Keratinocyte (primary cell): ENCODE results near the gene GBP5. TPM values are rescaled to one million over a fixed set of nuclear protein-coding genes. Genes with fewer than 3 reads are reported as not detected.

ENCODE experiments used
- DNase-seq: peaks from one replicate; pipeline ENCODE4 v3.0.0-alpha.2; 2011; ENCODE audit warnings: low read depth, missing footprints, low spot score
- FAIRE-seq: peaks from 2 replicates; lab custom pipeline; 2011; peaks lifted over from hg19 to GRCh38; lab: Jason Lieb, UNC
- H2AFZ ChIP-seq: 2 replicates; pipeline ENCODE4 v1.6.0; 2012; ENCODE audit warnings: low read length, control low read depth, inconsistent platforms; ENCODE audit not compliant: control insufficient read depth
- H3K27ac ChIP-seq: 2 replicates; pipeline ENCODE4 v1.5.1; 2011; ENCODE audit warnings: low read length; ENCODE audit not compliant: control insufficient read depth, insufficient read depth
- H3K27me3 ChIP-seq: 3 replicates; pipeline ENCODE4 v1.6.0; 2011; ENCODE audit warnings: low read length; ENCODE audit not compliant: control insufficient read depth, insufficient read depth; ENCODE audit errors: extremely low read depth
- H3K36me3 ChIP-seq, 2 experiments: 2 replicates in 1 of 2; 3 replicates in 1 of 2; pipeline ENCODE4 v1.5.1; 2011; ENCODE audit warnings: low read length in 2 of 2, mild to moderate bottlenecking in 1 of 2; ENCODE audit not compliant: control insufficient read depth in 2 of 2, insufficient read depth in 2 of 2; ENCODE audit errors: extremely low read depth in 1 of 2
- H3K4me1 ChIP-seq: 3 replicates; pipeline ENCODE4 v1.5.1; 2011; ENCODE audit warnings: low read length; ENCODE audit not compliant: control insufficient read depth, insufficient read depth; ENCODE audit errors: extremely low read depth
- H3K4me2 ChIP-seq: 3 replicates; pipeline ENCODE4 v1.6.0; 2011; ENCODE audit warnings: low read depth, low read length; ENCODE audit not compliant: control insufficient read depth, insufficient read depth; ENCODE audit errors: extremely low read depth
- H3K4me3 ChIP-seq, 3 experiments: fragments of 200-600 bp in 1 of 3; sonication (generic) in 1 of 3; 2 replicates in 2 of 3; 3 replicates in 1 of 3; pipeline ENCODE4 v1.5.1; 2011 to 2016; ENCODE audit warnings: low read length in 3 of 3, mild to moderate bottlenecking in 3 of 3, control low read depth in 2 of 3, inconsistent platforms in 1 of 3, low read depth in 1 of 3, mixed read lengths in 1 of 3, mixed run types in 1 of 3, moderate library complexity in 1 of 3; ENCODE audit not compliant: control insufficient read depth in 2 of 3, insufficient read depth in 2 of 3; ENCODE audit errors: extremely low read depth in 1 of 3
- H3K79me2 ChIP-seq: 2 replicates; pipeline ENCODE4 v1.6.0; 2012; ENCODE audit warnings: low read length; ENCODE audit not compliant: control insufficient read depth, insufficient read depth
- H3K9ac ChIP-seq: 3 replicates; pipeline ENCODE4 v1.6.0; 2011; ENCODE audit warnings: low read length; ENCODE audit not compliant: control insufficient read depth, insufficient read depth; ENCODE audit errors: extremely low read depth
- H3K9me1 ChIP-seq: 3 replicates; pipeline ENCODE4 v1.6.0; 2011; ENCODE audit warnings: low read length; ENCODE audit not compliant: control insufficient read depth, insufficient read depth; ENCODE audit errors: extremely low read depth
- H3K9me3 ChIP-seq: 2 replicates; pipeline ENCODE4 v1.5.1; 2012; ENCODE audit warnings: low read depth, low read length; ENCODE audit not compliant: control insufficient read depth
- H4K20me1 ChIP-seq: 3 replicates; pipeline ENCODE4 v1.6.0; 2011; ENCODE audit warnings: low read length; ENCODE audit not compliant: control insufficient read depth, insufficient read depth; ENCODE audit errors: extremely low read depth
- CTCF ChIP-seq, 3 experiments: IDR thresholded peaks in 1 of 3; conservative IDR thresholded peaks in 1 of 3; optimal IDR thresholded peaks in 1 of 3; 2 replicates in 2 of 3; 3 replicates in 1 of 3; pipeline versions ENCODE3 to v1.5.1; 2011; ENCODE audit warnings: low read length in 3 of 3, mild to moderate bottlenecking in 3 of 3, moderate library complexity in 2 of 3, control low read depth in 1 of 3, inconsistent platforms in 1 of 3; ENCODE audit not compliant: insufficient read depth in 2 of 3; ENCODE audit errors: extremely low read depth in 1 of 3
- EZH2 ChIP-seq: IDR thresholded peaks from one replicate; pipeline ENCODE4 v1.6.1; 2012; ENCODE audit warnings: inconsistent platforms, mild to moderate bottlenecking, low read length, moderate library complexity
- dilution Hi-C: fragments of 300-500 bp; cut with MboI; formaldehyde crosslinking; loops from one replicate; pipeline ENCODE4 v1.7.0; 2020; ENCODE audit warnings: low sequenced_read_pairs; ENCODE audit not compliant: extremely low pct_ligation_motif_present
- polyA plus RNA-seq, 5 experiments: library from polyadenylated mRNA; depleted of rRNA in 3 of 5; stranded (reverse) in 3 of 5; stranded (forward) in 1 of 5; unstranded in 1 of 5; fragments of >200 nt; gene quantifications; 1 replicate in 1 of 5; 2 replicates in 3 of 5; 3 replicates in 1 of 5; pipeline versions ENCODE4 v1.2.1 to v1.2.3, GENCODE V29; 2011 to 2012; ENCODE audit warnings: missing spikeins in 2 of 5, low read depth in 1 of 5, low replicate concordance in 1 of 5

GBP5 gene
- polyA plus RNA-seq, 1 donor (not counting 4 experiments of a cell fraction or from before 2014, with no cell fraction given), result 0.03 TPM

- DNase-seq (no peak), FAIRE-seq (no peak)
- Histone ChIP-seq H3K4me1 (no peaks in the 10 kb centered on the region), H3K9me3 (no peaks in the 10 kb centered on the region), H3K9me1 (no peaks in the 10 kb centered on the region), H3K27me3 (no peaks in the 10 kb centered on the region), H3K4me2 (no peak overlapping the region), H4K20me1 (no peaks in the 10 kb centered on the region), H3K4me3 (no peak overlapping the region), H3K9ac (no peak overlapping the region), H2AFZ (no peak overlapping the region), H3K79me2 (no peaks in the 10 kb centered on the region), H3K27ac (no peak overlapping the region), H3K36me3 (no peaks in the 10 kb centered on the region)
- dilution Hi-C loops, result no loop called here
- no peak for TF ChIP-seq EZH2
- no peak for TF ChIP-seq CTCF (optimal IDR thresholded peaks at IDR 0.05 in 1 of 3, IDR thresholded peaks at IDR 0.05 in 1 of 3, conservative IDR thresholded peaks at IDR 0.05 in 1 of 3; ENCODE audit: extremely low read depth in 1 of 3, insufficient read depth in 2 of 3, low read length in 3 of 3)
These were observed 25.8 kb upstream of the GBP5 start for GRCh38 chr1:89298461-89298860.

GRCh38 chr1:89295187-89295586 lies 22.5 kb upstream of the GBP5 start:
- DNase-seq (no peak), FAIRE-seq (no peak)
- H4K20me1 ChIP-seq, result no peaks in the 10 kb centered on the region
- no peaks in the 10 kb centered on the region for H3K4me1 ChIP-seq
- H3K27me3 ChIP-seq, result no peaks in the 10 kb centered on the region
- no peak overlapping the region for H3K4me3 ChIP-seq
- H2AFZ ChIP-seq, result no peak overlapping the region
- dilution Hi-C loops, result no loop called here
- peaks cover 3% of the 10 kb centered on the region for H3K9me3 ChIP-seq
- no peak overlapping the region for H3K27ac ChIP-seq
- no peaks in the 10 kb centered on the region for H3K79me2 ChIP-seq
- TF ChIP-seq EZH2 (no peak), CTCF (optimal IDR thresholded peaks at IDR 0.05 in 1 of 3, IDR thresholded peaks at IDR 0.05 in 1 of 3, conservative IDR thresholded peaks at IDR 0.05 in 1 of 3; ENCODE audit: extremely low read depth in 1 of 3, insufficient read depth in 2 of 3, low read length in 3 of 3) (no peak)
- H3K4me2 ChIP-seq, result no peak overlapping the region
- no peaks in the 10 kb centered on the region for H3K36me3 ChIP-seq
- no peaks in the 10 kb centered on the region for H3K9me1 ChIP-seq
- H3K9ac ChIP-seq, result no peak overlapping the region
